ENCODE data around the gene ZNF316. TPM values are rescaled to one million over a fixed set of nuclear protein-coding genes. Genes with fewer than 3 reads are reported as not detected.
A peak's percentile ranks its signal among the peaks of the same experiment; 100 is the strongest.

Gene ZNF316
- total and polyA plus RNA-seq, 2 experiments from 2014 or later = 16.9 to 26.7 TPM

GRCh38 chr7:6614953-6615722 lies 22.0 kb upstream of the ZNF316 start, which contains the start of gene ZNF853:
Gene ZNF853, plus strand, starts transcription at chr7:6615610. Its CDS starts 565 bp downstream, at chr7:6616175.
- WGBS (ENCODE audit: low lambda C conversion rate, missing lambda C conversion rate) = 4% methylated on average over 43 of the region's 91 CpGs
- H3K27ac ChIP-seq = no peak within 1 kb of the TSS
- no peaks in the 10 kb centered on the region for H3K27me3 ChIP-seq
- DNase-seq (ENCODE audit: low spot score) = peak; percentile 46
- H3K9me3 ChIP-seq (ENCODE audit: low read depth) = no peaks in the 10 kb centered on the region
- no peaks in the 10 kb centered on the region for H3K4me1 ChIP-seq (ENCODE audit: insufficient read depth)
- TF ChIP-seq EZH2phosphoT487 (IDR thresholded peaks at IDR 0.05; ENCODE audit: low read depth, severe bottlenecking, unreplicated experiment) = no peak
- TF ChIP-seq CTCF (IDR thresholded peaks at IDR 0.05; ENCODE audit: poor library complexity) = no peak
- no peak for TF ChIP-seq EZH2 (IDR thresholded peaks at IDR 0.05; ENCODE audit: borderline replicate concordance)
- no peaks in the 10 kb centered on the region for H3K79me2 ChIP-seq
- peak within 1 kb of the TSS; percentile 95 for H2AFZ ChIP-seq
- peak within 1 kb of the TSS; percentile 83 for H3K4me3 ChIP-seq
- H3K36me3 ChIP-seq (replicated peaks; ENCODE audit: insufficient read depth, low read depth) = no peaks in the 10 kb centered on the region
- no peaks in the 10 kb centered on the region for H3K9me2 ChIP-seq (replicated peaks; ENCODE audit: insufficient read depth)
- peak within 1 kb of the TSS; percentile 98 for H3K4me2 ChIP-seq
- no peaks in the 10 kb centered on the region for H4K20me1 ChIP-seq (ENCODE audit: insufficient read depth, poor library complexity, severe bottlenecking)

DNA sequence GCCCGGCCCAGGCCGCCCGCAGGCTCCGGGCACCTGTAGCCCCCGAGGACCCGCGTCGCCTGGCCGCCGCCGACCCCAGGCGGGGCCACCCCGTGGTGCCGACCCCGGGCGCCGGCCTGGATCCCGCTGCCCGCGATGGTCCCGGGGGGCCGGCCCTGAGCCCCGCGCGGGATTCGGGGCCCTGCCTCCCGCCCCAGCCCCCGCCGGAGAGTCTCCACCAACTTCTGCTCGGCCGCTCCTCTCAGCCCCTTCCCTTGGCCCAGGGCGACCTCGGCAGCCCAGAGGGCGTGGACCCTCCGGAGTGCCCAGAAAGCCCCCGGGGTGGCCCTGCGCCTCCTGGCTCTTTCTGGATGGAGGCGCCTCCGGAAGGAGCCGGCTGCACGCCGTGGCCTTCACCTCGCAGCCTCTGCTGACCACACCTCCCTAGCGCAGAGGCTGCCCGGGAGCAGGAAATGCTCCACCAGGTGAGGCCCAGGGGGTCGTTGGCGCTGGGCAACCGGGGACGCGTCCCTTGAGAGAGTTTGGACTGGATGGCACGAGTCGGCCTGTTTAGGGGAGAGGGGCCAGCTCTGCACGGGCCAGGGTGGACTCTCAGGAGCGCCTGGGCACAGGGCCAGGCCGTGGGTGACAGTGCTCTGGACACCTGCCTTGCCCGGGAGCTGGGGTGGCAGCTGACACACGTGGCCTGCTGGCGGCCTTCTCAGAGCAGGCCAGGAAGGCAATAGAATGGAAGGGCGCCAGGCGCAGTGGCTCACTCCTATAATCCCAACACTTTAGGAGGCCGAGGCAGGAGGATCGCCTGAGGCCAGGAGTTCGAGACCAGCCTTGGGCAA lies 21.2 kb upstream of the ZNF316 start:
- peak overlapping the region; percentile 83 for H3K4me3 ChIP-seq
- peak overlapping the region; percentile 98 for H3K4me2 ChIP-seq
- no peaks in the 10 kb centered on the region for H3K9me3 ChIP-seq (ENCODE audit: low read depth)
- no peaks in the 10 kb centered on the region for H3K79me2 ChIP-seq
- no peaks in the 10 kb centered on the region for H3K36me3 ChIP-seq (replicated peaks; ENCODE audit: insufficient read depth, low read depth)
- WGBS (ENCODE audit: low lambda C conversion rate, missing lambda C conversion rate) = 21% methylated on average over 33 of the region's 63 CpGs
- no peak for TF ChIP-seq CTCF (IDR thresholded peaks at IDR 0.05; ENCODE audit: poor library complexity)
- no peak for TF ChIP-seq EZH2 (IDR thresholded peaks at IDR 0.05; ENCODE audit: borderline replicate concordance)
- no peak for TF ChIP-seq EZH2phosphoT487 (IDR thresholded peaks at IDR 0.05; ENCODE audit: low read depth, severe bottlenecking, unreplicated experiment)
- peak; percentile 41 for DNase-seq (ENCODE audit: low spot score)
- no peaks in the 10 kb centered on the region for H4K20me1 ChIP-seq (ENCODE audit: insufficient read depth, poor library complexity, severe bottlenecking)
- H3K27me3 ChIP-seq = no peaks in the 10 kb centered on the region
- no peaks in the 10 kb centered on the region for H3K9me2 ChIP-seq (replicated peaks; ENCODE audit: insufficient read depth)
- no peak overlapping the region for H3K27ac ChIP-seq
- no peaks in the 10 kb centered on the region for H3K4me1 ChIP-seq (ENCODE audit: insufficient read depth)
- peak overlapping the region; percentile 86 for H2AFZ ChIP-seq

- H3K4me3 ChIP-seq = no peak overlapping the region
- no peaks in the 10 kb centered on the region for H3K27me3 ChIP-seq
- H2AFZ ChIP-seq = no peak overlapping the region
- WGBS (ENCODE audit: low lambda C conversion rate, missing lambda C conversion rate) = 97% methylated on average over 16 of the region's 20 CpGs
- no peak overlapping the region for H3K27ac ChIP-seq
- no peaks in the 10 kb centered on the region for H3K36me3 ChIP-seq (replicated peaks; ENCODE audit: insufficient read depth, low read depth)
- TF ChIP-seq EZH2phosphoT487 (IDR thresholded peaks at IDR 0.05; ENCODE audit: low read depth, severe bottlenecking, unreplicated experiment) (no peak), EZH2 (IDR thresholded peaks at IDR 0.05; ENCODE audit: borderline replicate concordance) (no peak), CTCF (IDR thresholded peaks at IDR 0.05; ENCODE audit: poor library complexity) (no peak)
- no peak for DNase-seq (ENCODE audit: low spot score)
- H3K9me2 ChIP-seq (replicated peaks; ENCODE audit: insufficient read depth) = no peaks in the 10 kb centered on the region
- no peaks in the 10 kb centered on the region for H4K20me1 ChIP-seq (ENCODE audit: insufficient read depth, poor library complexity, severe bottlenecking)
- no peaks in the 10 kb centered on the region for H3K4me1 ChIP-seq (ENCODE audit: insufficient read depth)
- no peaks in the 10 kb centered on the region for H3K9me3 ChIP-seq (ENCODE audit: low read depth)
- no peaks in the 10 kb centered on the region for H3K79me2 ChIP-seq
- H3K4me2 ChIP-seq = peak overlapping the region; percentile 98
Measured at GRCh38 chr7:6616854-6617643, 20.1 kb upstream of the ZNF316 start.
